OCI-LY7 (cell line): ENCODE results near the gene ZBTB33.

Experiments used
- CTCF ChIP-seq: fragments of 200-600 bp; sonication (generic); conservative IDR thresholded peaks from 2 replicates; pipeline ENCODE4 v1.5.1; 2014; ENCODE audit warnings: mild to moderate bottlenecking, antibody characterized with exemption, low read length, moderate library complexity, mixed read lengths
- EZH2phosphoT487 ChIP-seq: fragments of 200-600 bp; sonication (generic); IDR thresholded peaks from 2 replicates; pipeline ENCODE4 v1.6.1; 2018; ENCODE audit warnings: low read depth, borderline replicate concordance, mild to moderate bottlenecking, mixed run types, antibody characterized with exemption, low read length, moderate library complexity, mixed read lengths

DNA sequence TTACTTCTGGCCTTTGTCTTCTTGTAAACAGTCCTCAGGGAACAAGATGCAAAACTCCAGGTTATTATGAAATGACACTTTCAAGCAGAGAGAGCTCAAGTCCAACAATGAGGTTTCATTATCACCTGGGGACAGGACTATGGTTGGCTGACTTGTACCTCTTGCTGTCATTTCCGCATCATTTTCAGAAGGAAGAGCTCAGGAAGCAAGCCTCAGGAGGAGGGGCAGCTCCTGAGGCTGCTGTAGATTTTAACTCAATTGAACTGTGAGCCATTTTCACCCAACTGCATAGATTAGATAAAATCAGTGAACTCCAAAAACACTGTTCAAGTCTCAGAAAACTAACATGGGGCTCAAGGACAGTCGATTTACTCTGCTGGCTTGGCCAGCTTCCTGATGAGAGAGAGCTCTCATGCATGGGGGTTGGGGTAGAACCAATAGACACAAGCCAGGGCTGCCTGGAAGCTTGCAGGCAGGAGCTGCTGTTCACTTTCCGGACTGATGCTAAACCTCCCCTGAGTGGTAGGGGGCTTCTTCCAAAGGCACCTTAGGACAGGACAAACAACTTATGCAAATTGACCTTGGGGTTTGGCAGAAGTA is 37.0 kb downstream of the ZBTB33 start:
- TF ChIP-seq CTCF (no peak), EZH2phosphoT487 (no peak)
